ENCODE data around the gene SHROOM2.
A peak's percentile ranks its signal among the peaks of the same experiment; 100 is the strongest.

SHROOM2 gene

GRCh38 chrX:9957743-9958142, 171.5 kb downstream of the SHROOM2 start:
- no peak for DNase-seq

GRCh38 chrX:9958183-9958582, 172.0 kb downstream of the SHROOM2 start:
- no peak for DNase-seq

DNA sequence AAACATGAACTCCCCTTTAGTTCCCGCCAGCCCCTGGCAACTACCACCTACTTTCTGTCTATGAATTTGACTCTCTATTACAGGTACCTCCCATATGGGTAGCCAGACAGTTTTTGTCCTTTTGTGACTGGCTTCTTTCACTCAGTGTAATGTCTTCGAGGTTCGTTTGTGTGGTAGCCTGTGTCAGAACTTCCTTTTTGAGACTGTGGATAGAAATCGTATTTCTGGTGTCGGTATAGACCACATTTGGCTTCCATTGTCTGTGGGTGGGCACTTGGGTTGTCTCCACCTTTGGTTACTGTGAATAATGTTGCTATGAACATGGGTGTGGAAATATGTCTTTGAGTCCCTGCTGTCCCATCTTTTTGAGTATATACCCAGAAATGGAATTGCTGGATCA, 175.5 kb downstream of the SHROOM2 start:
- DNase-seq: no peak

- DNase-seq: no peak
Observed at GRCh38 chrX:9966775-9967408, 180.7 kb downstream of the SHROOM2 start, which contains the start of gene CLDN34. CLDN34 (plus strand) TSS chrX:9967358; CDS start chrX:9967358, 0 bp downstream.

GRCh38 chrX:9977635-9978034, 191.4 kb downstream of the SHROOM2 start:
- DNase-seq: no peak

GRCh38 chrX:9980401-9980800, 194.2 kb downstream of the SHROOM2 start:
- DNase-seq: no peak

GRCh38 chrX:9980927-9981326, 194.7 kb downstream of the SHROOM2 start:
- DNase-seq: no peak

GRCh38 chrX:9983441-9983840, 197.2 kb downstream of the SHROOM2 start:
- DNase-seq: no peak

GRCh38 chrX:9983846-9984245, 197.6 kb downstream of the SHROOM2 start:
- DNase-seq: no peak

DNA sequence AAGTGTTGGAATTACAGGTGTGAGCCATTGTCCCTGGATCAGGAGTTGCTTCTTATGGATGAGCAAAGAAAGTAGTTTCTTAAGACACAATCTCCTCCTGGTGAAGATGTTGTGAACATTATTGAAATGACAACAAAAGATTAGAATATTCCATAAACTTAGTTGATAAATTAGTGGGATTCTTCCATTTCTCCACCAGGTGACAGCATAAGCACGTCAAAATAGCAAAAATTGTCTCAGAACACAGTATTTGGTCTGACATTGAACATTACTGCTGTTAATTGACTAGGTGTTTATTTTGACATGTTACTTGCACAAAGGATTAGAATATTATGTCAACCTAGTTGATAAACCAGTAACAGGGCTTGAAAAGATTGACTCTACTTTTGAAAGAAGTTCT, 202.5 kb downstream of the SHROOM2 start:
- DNase-seq: peak; percentile 8

DNA sequence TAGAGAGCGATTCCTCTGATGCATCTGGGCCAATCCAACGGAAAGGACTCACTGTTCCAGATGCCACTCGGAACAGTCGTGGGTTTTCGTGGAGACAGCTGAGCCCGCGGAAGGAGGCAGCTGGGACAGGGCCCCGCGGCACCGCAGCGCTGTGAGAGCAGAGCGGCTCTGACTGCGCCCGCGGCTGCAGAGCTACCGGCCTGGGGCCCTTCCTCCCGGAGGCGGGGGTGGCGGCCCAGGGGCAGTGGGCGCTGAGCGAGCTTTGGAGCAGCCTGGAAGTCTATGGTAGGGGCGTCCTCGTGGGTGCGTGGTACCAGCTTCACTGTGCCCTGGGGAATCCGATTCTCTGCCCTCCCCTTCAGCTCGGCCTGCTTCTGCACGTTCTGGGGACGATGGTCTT, 205.8 kb downstream of the SHROOM2 start:
- no peak for DNase-seq

DNA sequence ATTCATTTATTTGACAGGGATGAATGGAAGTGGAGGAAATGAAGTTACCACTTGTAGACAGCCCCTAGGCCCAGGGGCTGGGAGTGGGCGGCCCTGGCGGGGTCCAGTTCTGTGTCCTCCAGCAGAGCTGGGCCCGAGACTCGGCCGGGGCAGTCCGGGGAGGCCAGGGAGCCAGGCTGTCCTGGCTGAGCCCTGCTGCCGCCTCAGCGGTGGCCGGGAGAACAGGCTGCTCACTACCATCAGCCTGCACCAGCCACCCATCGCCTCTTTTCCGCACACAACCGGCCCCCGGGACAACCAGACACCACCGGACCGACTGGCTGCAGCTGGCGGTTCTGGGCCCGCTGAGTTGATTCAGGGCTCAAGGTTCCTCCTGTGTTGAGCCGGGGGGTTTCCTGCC, 206.5 kb downstream of the SHROOM2 start:
- no peak for DNase-seq

GRCh38 chrX:9995855-9996339, 209.7 kb downstream of the SHROOM2 start:
- DNase-seq: peak; percentile 74

- DNase-seq: no peak
Observed at GRCh38 chrX:9997041-9997440, 210.8 kb downstream of the SHROOM2 start.

DNA sequence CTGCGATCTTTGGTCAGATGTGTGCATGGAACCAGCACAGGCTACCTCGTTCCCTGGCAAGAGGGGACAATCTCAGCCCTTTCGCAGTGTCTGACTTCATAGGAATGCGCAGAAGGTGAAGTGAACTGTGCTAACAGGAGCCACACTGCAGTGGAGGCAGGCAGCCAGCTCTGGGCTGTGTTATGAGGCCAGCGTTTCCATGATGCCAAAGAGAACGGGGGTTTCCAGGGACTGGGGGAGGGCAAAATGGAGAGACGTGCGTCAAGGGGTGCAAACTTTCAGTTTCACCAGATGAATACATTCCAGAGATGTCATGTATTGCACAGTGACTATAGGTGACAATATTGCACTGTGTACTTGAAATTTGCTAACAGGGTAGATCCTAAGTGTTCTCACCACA, 211.3 kb downstream of the SHROOM2 start:
- DNase-seq: peak; percentile 70

Measured in activated CD4-positive, alpha-beta T cell treated with anti-CD3 and anti-CD28 coated beads, Interleukin-2, amount 50 U/mL, for 16 hours (primary cell).